Smooth muscle cell (in vitro differentiated cells): ENCODE results near the gene LIN7A. TPM values are rescaled to one million over a fixed set of nuclear protein-coding genes. Genes with fewer than 3 reads are reported as not detected.

Experiments
- DNase-seq: peaks from one replicate; lab custom pipeline; 2025; ENCODE audit not compliant: unreplicated experiment; lab: John Stamatoyannopoulos, UW
- H2AFZ ChIP-seq: fragments of 200-600 bp; sonication (generic); 2 replicates; pipeline ENCODE4 v1.6.0; 2016; ENCODE audit warnings: antibody characterized with exemption, low read depth, mild to moderate bottlenecking
- H3F3A ChIP-seq: fragments of 200-600 bp; sonication (generic); 2 replicates; pipeline ENCODE4 v1.6.0; 2017; ENCODE audit warnings: antibody characterized with exemption, low read depth
- H3K27ac ChIP-seq: fragments of 200-600 bp; sonication (generic); 2 replicates; pipeline ENCODE4 v1.5.1; 2016; ENCODE audit warnings: low read depth, mild to moderate bottlenecking
- H3K27me3 ChIP-seq: fragments of 200-600 bp; sonication (generic); 2 replicates; pipeline ENCODE4 v1.6.1; 2016; ENCODE audit warnings: low read depth, mild to moderate bottlenecking
- H3K36me3 ChIP-seq: fragments of 200-600 bp; sonication (generic); 2 replicates; pipeline ENCODE4 v1.5.1; 2016; ENCODE audit warnings: low read depth
- H3K4me1 ChIP-seq: fragments of 200-600 bp; sonication (generic); 2 replicates; pipeline ENCODE4 v1.5.1; 2016; ENCODE audit warnings: low read depth
- H3K4me2 ChIP-seq: fragments of 200-600 bp; sonication (generic); 2 replicates; pipeline ENCODE4 v1.6.0; 2016; ENCODE audit warnings: mild to moderate bottlenecking
- H3K4me3 ChIP-seq: fragments of 200-600 bp; sonication (generic); 2 replicates; pipeline ENCODE4 v1.5.1; 2016; ENCODE audit warnings: mild to moderate bottlenecking
- H3K79me2 ChIP-seq: fragments of 200-600 bp; sonication (generic); 2 replicates; pipeline ENCODE4 v1.6.0; 2016; ENCODE audit warnings: low read depth, mild to moderate bottlenecking
- H3K9ac ChIP-seq: fragments of 200-600 bp; sonication (generic); 2 replicates; pipeline ENCODE4 v1.6.0; 2016; ENCODE audit warnings: low read depth
- H3K9me3 ChIP-seq: fragments of 200-600 bp; sonication (generic); replicated peaks from 2 replicates; pipeline ENCODE4 v1.5.1; 2016; ENCODE audit warnings: low read depth
- H4K20me1 ChIP-seq: fragments of 200-600 bp; sonication (generic); 2 replicates; pipeline ENCODE4 v1.6.0; 2016; ENCODE audit warnings: low read depth
- WGBS: methylation state at CpG from one replicate; pipeline ENCODE4 v1.1.7; 2016; ENCODE audit warnings: low lambda C conversion rate; 5-methylcytosine and 5-hydroxymethylcytosine counted together
- microRNA counts: library from miRNA; unstranded; fragments of <30 nt; microRNA quantifications from one replicate; lab custom pipeline; 2016
- microRNA-seq: library from miRNA; unstranded; fragments of <30 nt; microRNA quantifications from one replicate; pipeline ENCODE4, GENCODE V29; 2016; ENCODE audit warnings: borderline number of aligned reads
- polyA plus RNA-seq: library from polyadenylated mRNA; unstranded; fragments of >200 nt; fragmentation: Nextera tagmentation; extraction: Ambion mirVana; gene quantifications from 2 replicates; pipeline ENCODE4 v1.2.1, GENCODE V29; 2016
- small RNA-seq: library from RNA; depleted of rRNA; stranded (forward); fragments of <200 nt; gene quantifications from one replicate; pipeline ENCODE3, GENCODE V24; 2014
- total RNA-seq: library from RNA; depleted of rRNA; stranded (reverse); fragments of >200 nt; gene quantifications from 2 replicates; pipeline ENCODE4 v1.2.3, GENCODE V29; 2014
- TF ChIP-seq, protein P1 (sequence below): fragments of 200-600 bp; sonication (generic); IDR thresholded peaks from 2 replicates; pipeline ENCODE4 v1.5.1; 2017; ENCODE audit warnings: borderline replicate concordance, mild to moderate bottlenecking, antibody characterized with exemption; ENCODE audit not compliant: insufficient read depth, poor library complexity, severe bottlenecking

Gene LIN7A
- total and polyA plus RNA-seq, 2 experiments from 2014 or later, result 2.0 to 3.2 TPM

DNA sequence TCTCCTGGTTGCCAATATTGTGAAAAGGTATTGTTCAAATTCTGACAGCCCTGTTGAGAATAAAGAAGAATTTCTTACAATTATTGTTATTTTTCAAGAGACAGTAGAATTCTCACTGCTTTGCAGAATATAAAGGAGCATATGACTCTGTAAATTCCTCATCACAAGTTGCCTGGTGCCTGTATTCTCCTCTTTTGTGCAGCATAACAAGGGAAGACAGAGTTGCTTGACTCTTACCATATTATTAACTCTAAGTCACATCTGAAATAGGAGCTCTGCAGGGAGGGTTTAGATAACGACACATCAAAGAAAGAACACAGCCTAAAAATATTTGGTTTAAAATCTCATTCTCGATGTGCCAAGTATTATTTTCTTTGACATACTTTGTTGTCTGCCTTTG lies 189.9 kb downstream of the LIN7A start:
- no peaks in the 10 kb centered on the region for H3K4me1 ChIP-seq
- no peak overlapping the region for H3K4me2 ChIP-seq
- DNase-seq, result no peak
- no peak overlapping the region for H3K4me3 ChIP-seq
- H3F3A ChIP-seq, result no peaks in the 10 kb centered on the region
- TF ChIP-seq, protein P1, sequence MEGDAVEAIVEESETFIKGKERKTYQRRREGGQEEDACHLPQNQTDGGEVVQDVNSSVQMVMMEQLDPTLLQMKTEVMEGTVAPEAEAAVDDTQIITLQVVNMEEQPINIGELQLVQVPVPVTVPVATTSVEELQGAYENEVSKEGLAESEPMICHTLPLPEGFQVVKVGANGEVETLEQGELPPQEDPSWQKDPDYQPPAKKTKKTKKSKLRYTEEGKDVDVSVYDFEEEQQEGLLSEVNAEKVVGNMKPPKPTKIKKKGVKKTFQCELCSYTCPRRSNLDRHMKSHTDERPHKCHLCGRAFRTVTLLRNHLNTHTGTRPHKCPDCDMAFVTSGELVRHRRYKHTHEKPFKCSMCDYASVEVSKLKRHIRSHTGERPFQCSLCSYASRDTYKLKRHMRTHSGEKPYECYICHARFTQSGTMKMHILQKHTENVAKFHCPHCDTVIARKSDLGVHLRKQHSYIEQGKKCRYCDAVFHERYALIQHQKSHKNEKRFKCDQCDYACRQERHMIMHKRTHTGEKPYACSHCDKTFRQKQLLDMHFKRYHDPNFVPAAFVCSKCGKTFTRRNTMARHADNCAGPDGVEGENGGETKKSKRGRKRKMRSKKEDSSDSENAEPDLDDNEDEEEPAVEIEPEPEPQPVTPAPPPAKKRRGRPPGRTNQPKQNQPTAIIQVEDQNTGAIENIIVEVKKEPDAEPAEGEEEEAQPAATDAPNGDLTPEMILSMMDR, result no peak
- no peak overlapping the region for H3K27ac ChIP-seq
- no peaks in the 10 kb centered on the region for H3K9me3 ChIP-seq
- no peak overlapping the region for H2AFZ ChIP-seq
- H3K36me3 ChIP-seq, result no peaks in the 10 kb centered on the region
- H4K20me1 ChIP-seq, result no peaks in the 10 kb centered on the region
- H3K27me3 ChIP-seq, result no peaks in the 10 kb centered on the region
- H3K79me2 ChIP-seq, result no peaks in the 10 kb centered on the region
- WGBS, result 86% methylated on average over 2 of the region's 2 CpGs
- H3K9ac ChIP-seq, result no peak overlapping the region

DNA sequence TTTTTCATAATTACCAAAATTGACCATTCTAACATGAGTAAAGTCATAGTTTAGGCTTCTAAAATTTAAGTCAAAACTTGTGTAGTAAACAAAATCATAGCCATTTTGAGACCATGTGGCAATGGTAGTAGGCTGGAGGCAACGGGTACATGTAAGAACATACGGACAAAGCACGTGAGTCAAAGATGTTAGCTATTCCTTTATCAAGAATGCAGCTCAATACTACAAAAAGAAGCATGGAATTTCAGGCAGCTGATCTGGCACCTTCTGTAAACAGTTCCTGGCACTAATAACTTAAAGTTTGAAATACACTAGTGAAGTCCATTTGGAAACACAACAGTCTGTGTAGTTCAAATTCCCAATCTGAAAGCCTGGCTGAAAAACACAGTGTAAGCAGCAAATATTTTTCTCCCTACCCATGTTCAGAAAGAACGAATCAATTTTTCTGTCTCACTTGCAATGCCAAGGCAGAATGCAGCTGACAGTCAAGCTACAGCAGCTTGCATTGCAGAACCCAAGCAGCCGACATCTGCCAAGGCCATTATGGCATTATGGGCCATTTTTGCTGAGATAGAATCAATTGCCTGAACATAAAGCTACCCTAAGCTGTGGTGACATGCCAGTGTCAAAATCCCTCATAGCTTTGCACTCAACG lies 191.8 kb downstream of the LIN7A start:
- no peaks in the 10 kb centered on the region for H3K9me3 ChIP-seq
- H3K79me2 ChIP-seq, result no peaks in the 10 kb centered on the region
- H2AFZ ChIP-seq, result no peak overlapping the region
- no peaks in the 10 kb centered on the region for H3K27me3 ChIP-seq
- 77% methylated on average over 6 of the region's 6 CpGs for WGBS
- no peaks in the 10 kb centered on the region for H4K20me1 ChIP-seq
- H3K4me1 ChIP-seq, result no peaks in the 10 kb centered on the region
- TF ChIP-seq, protein P1, result no peak
- H3F3A ChIP-seq, result no peaks in the 10 kb centered on the region
- no peak overlapping the region for H3K4me3 ChIP-seq
- H3K36me3 ChIP-seq, result no peaks in the 10 kb centered on the region
- H3K4me2 ChIP-seq, result no peak overlapping the region
- H3K27ac ChIP-seq, result no peak overlapping the region
- no peak for DNase-seq
- H3K9ac ChIP-seq, result no peak overlapping the region

MicroRNA genes within 50 kb of the gene (microRNA counts, 767-probe panel; counts per million panel counts)
- microRNA hsa-miR-617 (lab: Ali Mortazavi, UCI) (183 counts per million), microRNA hsa-miR-618 (lab: Ali Mortazavi, UCI) (183 counts per million)

Small RNA genes within 50 kb of the gene (microRNA-seq; reads per million reads assigned to microRNA genes)
- gene MIR617, result not detected
- not detected for gene MIR618

Small RNA genes within 50 kb of the gene (small RNA-seq; reads per million reads assigned to genes)
- gene MIR617, result not detected
- not detected for gene MIR618

Other genes with a start within 250 kb of the LIN7A start
- not detected in 2 replicates for gene MYF6, start 230.3 kb downstream of the LIN7A start, total RNA-seq
- not detected in 2 replicates for gene MYF6, start 230.3 kb downstream of the LIN7A start, polyA plus RNA-seq
- not detected in 2 replicates for gene MYF5, start 221.0 kb downstream of the LIN7A start, total RNA-seq
- not detected in 2 replicates for gene MYF5, start 221.0 kb downstream of the LIN7A start, polyA plus RNA-seq
- 8.0 and 15.5 TPM in 2 replicates for gene ACSS3, start 140.1 kb upstream of the LIN7A start, total RNA-seq
- gene ACSS3, start 140.1 kb upstream of the LIN7A start, polyA plus RNA-seq, result 6.4 and 7.0 TPM in 2 replicates